Sigmoid colon (tissue), 4 donors: ENCODE results near the gene MOB1A.

ENCODE experiments used
- EP300 ChIP-seq, 4 donors: sonication (generic); formaldehyde crosslinking; IDR thresholded peaks; one replicate each; pipeline ENCODE4 v1.6.1; 2017; ENCODE audit warnings: antibody characterized with exemption in 4 of 4
- POLR2AphosphoS5 ChIP-seq, 4 donors: sonication (generic); formaldehyde crosslinking; IDR thresholded peaks; one replicate each; pipeline ENCODE4 v1.6.1; 2017; ENCODE audit warnings: antibody characterized with exemption in 4 of 4
- TF ChIP-seq, protein P1 (sequence below), 4 experiments: fragments of 450-650 bp in 3 of 4; fragments of 200-600 bp in 1 of 4; IDR thresholded peaks; one replicate each; pipeline ENCODE4 v1.5.1; 2016 to 2019; ENCODE audit warnings: antibody characterized with exemption in 4 of 4, mild to moderate bottlenecking in 3 of 4, moderate library complexity in 2 of 4

DNA sequence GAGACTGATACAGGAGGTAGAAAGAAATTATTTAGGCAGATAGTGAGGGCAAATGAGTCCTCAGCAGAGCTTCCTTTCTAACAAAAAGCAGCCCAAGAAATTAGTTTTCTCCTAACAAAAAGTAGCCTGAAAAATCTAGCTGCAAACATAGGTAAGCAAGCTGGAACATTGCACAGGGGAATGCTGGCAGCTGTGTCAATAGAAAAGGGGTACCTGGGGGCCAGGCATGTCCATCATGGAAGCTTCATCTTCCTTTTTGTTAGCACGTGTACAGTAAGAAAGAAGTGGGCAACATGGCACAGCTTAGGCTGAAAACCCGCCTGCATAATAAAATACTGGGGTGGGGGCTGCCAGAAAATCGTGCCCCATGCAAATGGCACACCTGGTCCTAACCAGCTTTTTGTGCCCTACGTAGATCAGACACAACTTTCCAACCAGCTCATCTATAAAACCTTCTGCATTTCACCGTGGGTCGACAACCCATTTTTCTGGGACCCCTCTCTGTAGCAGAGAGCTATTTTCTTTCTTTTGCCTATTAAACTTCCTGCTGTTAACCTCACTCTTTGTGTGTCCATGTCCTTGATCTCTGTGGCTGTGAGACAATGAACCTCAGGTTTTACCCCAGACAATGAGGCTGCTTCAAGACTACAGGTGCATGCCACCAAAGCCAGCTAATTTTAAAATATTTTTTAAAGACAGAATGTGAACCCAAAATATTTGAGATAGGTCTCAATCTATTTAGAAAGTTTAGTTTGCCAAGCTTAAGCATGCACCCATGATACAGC, 13.1 kb upstream of the MOB1A start:
- TF ChIP-seq POLR2AphosphoS5 (IDR thresholded peaks at IDR 0.05) (no peak), EP300 (IDR thresholded peaks at IDR 0.05) (no peak)
- TF ChIP-seq, protein P1, sequence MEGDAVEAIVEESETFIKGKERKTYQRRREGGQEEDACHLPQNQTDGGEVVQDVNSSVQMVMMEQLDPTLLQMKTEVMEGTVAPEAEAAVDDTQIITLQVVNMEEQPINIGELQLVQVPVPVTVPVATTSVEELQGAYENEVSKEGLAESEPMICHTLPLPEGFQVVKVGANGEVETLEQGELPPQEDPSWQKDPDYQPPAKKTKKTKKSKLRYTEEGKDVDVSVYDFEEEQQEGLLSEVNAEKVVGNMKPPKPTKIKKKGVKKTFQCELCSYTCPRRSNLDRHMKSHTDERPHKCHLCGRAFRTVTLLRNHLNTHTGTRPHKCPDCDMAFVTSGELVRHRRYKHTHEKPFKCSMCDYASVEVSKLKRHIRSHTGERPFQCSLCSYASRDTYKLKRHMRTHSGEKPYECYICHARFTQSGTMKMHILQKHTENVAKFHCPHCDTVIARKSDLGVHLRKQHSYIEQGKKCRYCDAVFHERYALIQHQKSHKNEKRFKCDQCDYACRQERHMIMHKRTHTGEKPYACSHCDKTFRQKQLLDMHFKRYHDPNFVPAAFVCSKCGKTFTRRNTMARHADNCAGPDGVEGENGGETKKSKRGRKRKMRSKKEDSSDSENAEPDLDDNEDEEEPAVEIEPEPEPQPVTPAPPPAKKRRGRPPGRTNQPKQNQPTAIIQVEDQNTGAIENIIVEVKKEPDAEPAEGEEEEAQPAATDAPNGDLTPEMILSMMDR (IDR thresholded peaks at IDR 0.05): no peak
